Stimulated activated CD8-positive, alpha-beta memory T cell treated with anti-CD3 and anti-CD28 coated beads, Interleukin-2, amount 100 ng/mL, for 48 hours (primary cell): Measurements from ENCODE around the gene MPDZ.
"Not testable (repeated sequence)": the region's sequence is repeated elsewhere in the genome, so short reads cannot be mapped to it uniquely, and the experiment has no call there.

Experiments used
- DNase-seq, 2 donors: peaks; one replicate each; pipeline ENCODE4 v3.0.0-alpha.2; 2020; ENCODE audit warnings: low read depth in 2 of 2

Gene MPDZ

DNA sequence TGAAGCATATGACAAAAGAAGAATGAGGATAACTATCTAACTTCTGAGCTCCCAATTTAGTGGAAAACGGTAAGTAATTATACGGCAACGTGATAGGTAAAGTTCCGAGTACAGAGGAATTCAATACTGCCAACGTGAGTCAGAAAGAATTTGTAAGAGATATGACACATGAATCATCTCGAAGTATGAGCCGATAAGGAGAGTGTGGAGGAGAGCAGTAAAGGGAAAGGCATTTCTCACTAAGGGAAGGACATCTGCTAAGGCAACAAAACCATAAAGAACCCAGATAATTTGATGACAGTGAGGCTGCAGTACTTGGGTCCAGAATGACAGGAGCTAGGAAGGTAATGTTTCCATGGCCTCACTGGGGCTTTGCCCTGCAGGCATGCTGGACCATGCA lies 11.0 kb downstream of the MPDZ start:
- no peak for DNase-seq

- DNase-seq = no peak
Measured at GRCh38 chr9:13267743-13268142, 11.7 kb downstream of the MPDZ start.

DNA sequence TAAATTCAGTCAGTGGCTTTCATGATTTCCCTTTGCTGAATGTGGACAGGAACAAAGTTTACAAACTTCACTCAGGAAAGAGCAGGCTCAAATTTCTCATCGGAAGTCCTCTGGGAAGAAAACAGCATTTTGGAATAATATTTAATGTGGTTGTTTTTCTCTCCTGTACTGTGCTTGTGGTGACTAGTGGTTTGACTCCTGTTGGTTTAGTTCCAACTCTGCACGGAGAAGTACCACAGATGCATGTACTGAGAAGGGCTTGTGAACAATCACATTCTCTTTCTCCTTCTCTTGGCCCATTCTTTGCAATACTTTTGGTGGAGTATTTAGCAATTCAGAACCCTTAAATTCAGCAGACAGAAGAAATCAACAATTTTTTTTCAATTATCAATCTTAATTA lies 13.3 kb downstream of the MPDZ start:
- DNase-seq = no peak

GRCh38 chr9:13264788-13265187 lies 14.7 kb downstream of the MPDZ start:
- no peak for DNase-seq

- DNase-seq = no peak
Measured at GRCh38 chr9:13263511-13263910, 16.0 kb downstream of the MPDZ start.

DNA sequence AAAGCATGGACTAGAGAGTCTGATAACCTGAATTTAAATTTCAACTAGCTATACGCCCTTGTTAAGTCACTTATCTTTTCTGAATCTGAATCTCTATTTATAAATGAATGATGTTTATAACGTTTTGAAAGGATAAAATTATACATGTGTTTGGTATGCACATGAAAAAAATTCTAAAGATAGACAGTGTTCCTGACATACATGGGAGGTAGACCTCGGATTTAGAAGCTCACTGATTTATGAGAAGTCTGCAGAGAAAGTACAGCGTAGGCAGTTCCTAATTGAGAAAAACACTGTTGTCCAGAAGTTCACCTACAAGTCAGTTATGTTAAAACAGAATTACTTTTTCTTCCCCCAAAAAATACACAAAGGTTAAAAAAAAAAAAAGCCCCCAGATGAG lies 26.6 kb downstream of the MPDZ start:
- no peak for DNase-seq

DNA sequence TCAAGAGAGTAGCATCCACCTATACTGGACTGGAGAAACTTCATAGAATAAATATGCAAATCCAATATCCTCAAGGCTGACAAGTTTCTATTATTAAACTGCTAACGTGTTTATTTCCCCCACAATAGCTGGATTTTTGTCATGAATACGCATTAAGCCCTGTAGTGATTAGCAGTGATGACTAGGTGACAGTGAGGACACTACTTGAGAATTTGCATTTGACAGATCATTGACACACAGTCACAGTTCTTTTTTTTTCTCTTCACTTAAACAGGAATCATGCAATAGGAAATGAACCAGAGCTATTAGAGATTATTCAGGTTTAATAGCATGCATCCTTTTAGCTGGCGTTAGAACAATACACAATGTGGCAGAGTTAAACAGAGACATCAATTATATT lies 35.3 kb downstream of the MPDZ start:
- no peak for DNase-seq

DNA sequence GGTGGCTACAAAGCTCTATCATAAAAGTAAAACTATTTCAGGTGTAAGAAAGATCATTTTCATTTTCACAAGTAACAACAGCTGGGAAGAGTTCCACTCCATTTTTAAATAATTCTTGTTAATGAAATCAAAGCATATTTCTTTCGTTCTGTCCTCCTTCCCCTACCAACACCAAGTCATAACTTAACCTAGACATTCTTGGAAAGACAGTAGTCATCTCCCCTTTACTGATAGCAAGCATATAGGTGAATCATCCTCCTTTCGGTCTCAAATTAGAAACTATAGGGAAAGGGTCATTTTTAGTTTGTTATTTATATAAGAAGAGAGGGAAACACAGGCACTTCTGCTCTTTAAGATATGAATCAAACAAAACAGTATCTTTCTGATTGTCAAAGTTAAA lies 38.2 kb downstream of the MPDZ start:
- no peak for DNase-seq

- DNase-seq = no peak
Measured at GRCh38 chr9:13239660-13240059, 39.8 kb downstream of the MPDZ start.

GRCh38 chr9:13239208-13239607 lies 40.3 kb downstream of the MPDZ start:
- no peak for DNase-seq

DNA sequence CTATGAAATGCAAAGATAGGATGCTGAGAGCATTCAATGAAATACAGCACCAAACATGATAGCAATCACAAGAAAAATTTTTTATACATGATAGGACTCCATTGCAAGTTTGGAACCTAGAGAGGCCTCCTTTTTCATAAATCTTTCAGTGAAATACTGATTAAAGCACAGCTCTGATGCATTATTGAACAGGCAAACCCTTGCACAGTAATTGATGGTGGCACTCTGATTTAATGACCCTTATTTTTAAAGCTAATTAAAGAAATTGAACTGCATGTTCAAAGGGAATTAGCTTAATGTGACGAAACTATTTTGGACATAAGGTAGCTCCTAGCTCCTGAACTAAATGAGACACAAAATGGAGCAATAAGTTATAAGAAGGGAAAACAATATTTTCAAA lies 44.6 kb downstream of the MPDZ start:
- DNase-seq = no peak

DNA sequence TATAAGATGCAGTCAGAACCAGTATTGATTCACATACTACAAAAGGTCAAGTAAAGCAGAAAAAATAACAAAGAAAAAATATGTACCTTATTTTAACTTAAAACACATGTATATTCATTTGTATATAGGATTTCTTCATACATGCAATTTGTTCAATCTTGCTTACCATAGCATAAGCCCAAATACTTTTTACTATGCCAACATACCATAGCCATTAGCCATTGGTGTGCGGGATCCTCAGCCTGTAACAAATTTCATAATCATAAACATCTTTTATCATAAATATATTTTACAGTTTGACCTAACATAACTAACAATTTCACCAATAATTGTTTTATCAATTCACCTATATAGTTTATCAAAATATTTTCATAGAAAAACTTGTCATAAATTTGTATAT lies 51.1 kb downstream of the MPDZ start:
- DNase-seq = no peak

- no peak for DNase-seq
Measured at GRCh38 chr9:13224366-13224765, 55.1 kb downstream of the MPDZ start.

- not testable (repeated sequence) for DNase-seq
Measured at GRCh38 chr9:13222733-13223132, 56.8 kb downstream of the MPDZ start.

GRCh38 chr9:13221741-13222140 lies 57.8 kb downstream of the MPDZ start:
- DNase-seq = no peak

DNA sequence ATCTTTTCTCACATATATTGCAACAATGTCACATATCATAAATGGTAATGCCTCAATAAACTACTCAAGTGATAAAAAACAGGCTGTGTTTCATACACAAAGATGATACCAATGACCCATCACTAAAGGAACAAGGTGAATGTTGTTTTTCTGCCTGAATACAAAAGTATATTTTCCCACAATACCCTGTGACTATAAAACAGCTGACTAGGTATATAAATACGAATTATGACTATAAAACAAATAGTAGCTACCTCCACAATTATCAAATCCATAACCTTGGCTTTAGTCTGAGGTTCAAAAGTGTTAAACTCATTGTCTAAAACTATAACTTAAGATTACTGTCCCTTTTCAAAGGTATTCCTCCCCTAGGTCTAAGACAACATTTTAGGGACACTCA lies 58.7 kb downstream of the MPDZ start:
- no peak for DNase-seq

GRCh38 chr9:13215791-13216554 lies 63.5 kb downstream of the MPDZ start:
- no peak for DNase-seq

- no peak for DNase-seq
Measured at GRCh38 chr9:13213998-13214397, 65.5 kb downstream of the MPDZ start.

DNA sequence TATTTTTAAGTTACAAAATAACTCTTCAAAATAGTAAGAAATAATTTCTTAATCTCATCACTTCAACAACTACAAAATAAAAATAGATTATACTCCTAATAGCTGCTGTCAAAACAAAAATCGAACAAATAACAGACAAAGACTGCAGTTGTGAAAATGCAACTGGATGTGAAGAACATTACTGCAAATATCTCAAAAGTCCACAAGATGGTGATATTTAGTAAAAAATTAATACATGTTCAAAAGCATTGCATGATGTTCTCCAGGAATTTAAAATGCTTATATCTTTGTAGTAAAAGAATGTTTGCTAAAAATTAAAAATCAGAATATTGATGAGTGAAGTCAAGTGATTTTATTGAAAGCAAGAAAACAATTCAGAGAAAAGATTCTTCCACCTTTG lies 66.2 kb downstream of the MPDZ start:
- no peak for DNase-seq

GRCh38 chr9:13210306-13210705 lies 69.2 kb downstream of the MPDZ start:
- DNase-seq = no peak

DNA sequence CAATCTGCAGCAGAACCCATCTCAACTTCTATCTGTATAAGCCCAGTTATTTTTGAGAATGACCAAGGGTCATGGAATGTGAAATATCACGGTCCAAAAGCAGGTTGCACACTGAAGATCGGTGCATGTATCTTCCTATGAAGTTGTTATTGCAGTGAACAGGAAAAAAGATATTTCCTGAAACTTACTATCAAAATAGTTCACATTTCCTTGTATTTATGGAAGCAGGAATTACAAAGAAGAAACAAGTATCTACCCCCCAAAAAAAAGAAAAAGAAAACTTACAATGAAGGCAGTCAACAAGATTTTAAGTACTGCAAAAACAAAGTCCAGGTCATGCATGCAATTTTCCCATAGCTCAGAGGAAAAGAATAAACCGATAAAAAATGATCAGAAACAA lies 70.0 kb downstream of the MPDZ start:
- DNase-seq = no peak

DNA sequence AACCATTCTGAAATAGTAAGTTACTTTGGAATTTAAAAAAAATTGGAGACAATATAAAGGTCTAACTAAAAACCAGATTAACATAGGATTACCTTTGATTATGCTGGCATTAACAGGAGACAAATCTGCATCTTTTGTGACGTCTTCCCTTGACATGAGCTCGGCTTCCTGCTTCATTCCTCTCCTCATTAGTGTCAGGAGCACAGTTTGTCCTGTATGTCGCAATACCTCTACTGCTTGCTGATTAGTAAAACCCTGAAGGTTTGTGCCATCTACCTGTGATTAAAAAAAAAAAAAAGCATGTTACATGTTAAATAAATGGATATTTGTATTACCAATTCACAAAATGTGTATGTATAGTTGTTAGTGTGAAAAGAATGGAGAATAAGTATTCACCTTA lies 73.7 kb downstream of the MPDZ start:
- no peak for DNase-seq

- DNase-seq = no peak
Measured at GRCh38 chr9:13190040-13190439, 89.5 kb downstream of the MPDZ start.

GRCh38 chr9:13189362-13189761 lies 90.1 kb downstream of the MPDZ start:
- DNase-seq = no peak
